ENCODE data around the gene ICAM1. TPM values are rescaled to one million over a fixed set of nuclear protein-coding genes. Genes with fewer than 3 reads are reported as not detected.

ICAM1 gene
- total RNA-seq, 3 donors from 2014 or later: 20.6 to 52.2 (median 20.8) TPM

GRCh38 chr19:10286803-10287737 is 16.1 kb downstream of the ICAM1 start, which contains the start of gene ICAM4:
Gene ICAM4, plus strand, starts transcription at chr19:10286955. Its CDS starts 58 bp downstream, at chr19:10287013.
- Histone ChIP-seq H3K9me3 (no peaks in the 10 kb centered on the region), H3K27me3 (peaks cover 11 to 37% of the 10 kb centered on the region in 2 donors), H3K4me3 (peak within 1 kb of the TSS in 2 of 3 donors; percentile 10 to 37), H3K4me1 (peaks cover 19 to 22% of the 10 kb centered on the region in 2 donors), H3K27ac (peak within 1 kb of the TSS; percentile 26 to 32), H3K36me3 (no peaks in the 10 kb centered on the region)
- DNase-seq (ENCODE audit: low spot score in 2 of 2): no peak
- no peak for TF ChIP-seq POLR2A (IDR thresholded peaks at IDR 0.05)
- TF ChIP-seq POLR2AphosphoS5 (IDR thresholded peaks at IDR 0.05): no peak
- TF ChIP-seq CTCF (IDR thresholded peaks at IDR 0.05): no peak
- intact Hi-C loops (cut with DNase I; ENCODE audit: low total_unique reads): no loop called here

GRCh38 chr19:10288662-10289166 is 17.8 kb downstream of the ICAM1 start:
- H3K4me3 ChIP-seq: peak overlapping the region in 2 of 3 donors; percentile 54 to 72
- no peaks in the 10 kb centered on the region for H3K9me3 ChIP-seq
- peaks cover 20 to 52% of the 10 kb centered on the region in 2 donors for H3K27me3 ChIP-seq
- DNase-seq (ENCODE audit: low spot score in 2 of 2): no peak
- intact Hi-C loops (cut with DNase I; ENCODE audit: low total_unique reads): no loop called here
- TF ChIP-seq POLR2A (IDR thresholded peaks at IDR 0.05) (no peak), CTCF (IDR thresholded peaks at IDR 0.05) (no peak), POLR2AphosphoS5 (IDR thresholded peaks at IDR 0.05) (no peak)
- H3K4me1 ChIP-seq: peaks cover 22% of the 10 kb centered on the region in 2 donors
- H3K36me3 ChIP-seq: no peaks in the 10 kb centered on the region
- peak overlapping the region in 1 of 2 donors; percentile 0 for H3K27ac ChIP-seq

GRCh38 chr19:10289167-10289835 is 18.4 kb downstream of the ICAM1 start:
- H3K4me3 ChIP-seq: peak overlapping the region; percentile 7 to 72 (median 54)
- H3K27me3 ChIP-seq: peaks cover 20 to 58% of the 10 kb centered on the region in 2 donors
- no peak for TF ChIP-seq POLR2AphosphoS5 (IDR thresholded peaks at IDR 0.05)
- TF ChIP-seq POLR2A (IDR thresholded peaks at IDR 0.05): no peak
- TF ChIP-seq CTCF (IDR thresholded peaks at IDR 0.05): no peak

GRCh38 chr19:10289836-10290356 is 19.0 kb downstream of the ICAM1 start, which contains the start of gene ICAM5:
Gene ICAM5, plus strand, starts transcription at chr19:10289952. Its CDS starts 92 bp downstream, at chr19:10290044.
- TF ChIP-seq POLR2A (IDR thresholded peaks at IDR 0.05) (no peak), POLR2AphosphoS5 (IDR thresholded peaks at IDR 0.05) (no peak), CTCF (IDR thresholded peaks at IDR 0.05) (no peak)
- Histone ChIP-seq H3K27me3 (peaks cover 20 to 64% of the 10 kb centered on the region in 2 donors), H3K4me3 (peak within 1 kb of the TSS; percentile 26 to 72 (median 54)), H3K36me3 (no peaks in the 10 kb centered on the region), H3K4me1 (peaks cover 22% of the 10 kb centered on the region in 2 donors), H3K9me3 (no peaks in the 10 kb centered on the region), H3K27ac (peak within 1 kb of the TSS in 1 of 2 donors; percentile 0)
- intact Hi-C loops (cut with DNase I; ENCODE audit: low total_unique reads): no loop called here
- no peak for DNase-seq (ENCODE audit: low spot score in 2 of 2)

More at GRCh38 chr19:10289167-10289835, 18.4 kb downstream of the ICAM1 start:
- Histone ChIP-seq H3K9me3 (no peaks in the 10 kb centered on the region), H3K4me1 (peaks cover 22% of the 10 kb centered on the region in 2 donors), H3K36me3 (no peaks in the 10 kb centered on the region), H3K27ac (peak overlapping the region in 1 of 2 donors; percentile 0)
- intact Hi-C loops (cut with DNase I; ENCODE audit: low total_unique reads): no loop called here
- DNase-seq (ENCODE audit: low spot score in 2 of 2): no peak
